ENCODE results near the gene MRPL39.
"Not testable (repeated sequence)": the region's sequence is repeated elsewhere in the genome, so short reads cannot be mapped to it uniquely, and the experiment has no call there.

The MRPL39 gene

DNA sequence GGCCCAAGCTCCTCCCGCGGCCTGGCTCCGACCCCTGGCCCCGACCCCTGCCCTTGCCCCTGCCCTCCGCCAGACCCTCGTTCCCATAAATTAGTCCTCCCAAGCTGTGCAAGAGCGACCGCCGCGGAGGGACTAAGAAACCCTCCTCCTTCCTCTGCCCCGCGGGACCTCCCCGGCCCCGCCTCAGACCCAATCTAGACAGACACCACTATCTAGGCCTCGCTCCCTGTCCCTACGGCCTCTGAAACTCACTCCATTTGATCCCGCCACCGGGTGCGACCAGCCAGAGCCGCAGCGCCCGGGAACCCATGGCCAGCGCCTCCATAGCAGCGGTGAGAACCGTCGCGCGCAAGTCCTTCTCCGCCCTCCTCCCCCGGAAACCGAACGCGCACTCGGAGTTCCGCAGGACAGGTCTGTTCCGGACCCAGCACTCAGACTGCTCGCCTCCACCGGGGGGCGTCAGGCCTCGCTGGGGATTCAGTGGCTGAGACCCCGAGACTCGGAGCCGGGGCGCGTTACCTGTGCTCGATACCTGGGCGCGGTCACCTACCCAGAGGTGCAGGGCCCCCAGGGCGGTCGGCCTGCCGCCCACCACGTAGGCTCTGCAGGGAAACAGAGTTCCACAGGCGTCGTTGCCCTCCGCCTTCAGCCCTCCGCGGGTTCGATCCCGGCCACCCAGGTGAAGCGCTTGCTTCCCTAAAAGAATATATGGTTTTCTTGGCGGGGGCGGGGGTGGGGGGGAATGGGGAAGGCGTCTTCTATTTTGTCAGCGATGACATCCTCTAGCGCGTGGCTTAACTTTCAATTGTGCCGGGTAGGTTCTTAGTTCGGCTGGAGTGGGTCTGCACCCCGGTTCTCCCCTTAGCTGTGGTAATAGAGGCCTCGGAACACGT, at the start of gene MRPL39:
Gene MRPL39 (minus strand): TSS at position 331 of the 893 bp plus-strand sequence. CDS start 6 bp downstream, at position 325.
- peak; percentile 87 for DNase-seq (ENCODE audit: low read depth)

DNA sequence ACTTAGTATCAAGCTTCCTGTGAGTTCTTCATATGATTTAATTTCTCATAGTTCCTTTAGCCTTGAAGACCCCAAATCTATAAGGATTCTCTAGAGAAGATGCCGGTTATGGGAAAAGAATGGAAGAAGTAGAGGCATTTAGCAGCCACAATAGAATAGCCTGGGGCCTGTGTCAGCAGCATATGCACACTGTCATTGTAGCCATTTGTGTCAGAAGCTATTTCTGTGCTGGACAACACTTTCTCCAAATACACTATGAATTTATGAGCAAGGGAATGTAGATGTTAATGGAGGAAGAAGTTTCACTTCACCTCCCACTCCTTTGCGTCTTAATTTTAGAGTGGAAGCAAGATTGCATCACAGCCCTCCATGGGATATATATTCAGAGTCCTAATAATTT, 49.1 kb upstream of the MRPL39 start:
- DNase-seq (ENCODE audit: low read depth): no peak

DNA sequence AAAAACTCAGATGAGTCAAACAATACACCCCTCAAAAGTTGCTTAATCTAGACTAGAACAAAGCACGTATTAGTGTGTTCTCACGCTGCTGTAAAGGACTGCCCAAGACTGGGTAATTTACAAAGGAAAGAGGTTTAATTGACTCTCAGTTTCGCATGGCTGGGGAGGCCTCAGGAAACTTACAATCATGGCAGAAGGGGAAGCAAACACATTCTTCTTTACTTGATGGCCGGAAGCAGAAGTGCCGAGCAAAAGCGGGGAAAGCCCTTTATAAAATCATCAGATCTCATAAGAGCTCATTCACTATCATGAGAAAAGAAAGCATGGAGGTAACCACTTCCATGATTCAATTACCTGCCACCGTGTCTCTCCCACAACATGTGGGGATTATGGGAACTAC, 41.9 kb upstream of the MRPL39 start:
- DNase-seq (ENCODE audit: low read depth): no peak

DNA sequence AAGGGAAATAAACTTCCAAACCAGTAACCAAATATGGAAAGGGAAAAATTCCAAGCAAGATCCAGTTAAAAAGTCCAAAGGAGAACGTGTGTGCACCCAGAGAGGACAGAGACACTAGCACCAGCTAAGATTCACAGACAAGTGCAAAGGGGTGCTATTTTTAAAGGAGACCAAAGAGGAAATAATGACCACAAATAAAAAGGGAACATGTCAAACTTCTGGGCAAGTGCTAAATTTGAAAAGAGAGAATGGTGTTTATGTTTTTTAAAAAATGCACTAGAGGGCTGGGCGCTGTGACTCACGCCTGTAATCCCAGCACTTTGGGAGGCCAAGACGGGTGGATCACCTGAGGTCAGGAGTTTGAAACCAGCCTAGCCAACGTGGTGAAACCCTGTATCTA, 40.4 kb upstream of the MRPL39 start:
- no peak for DNase-seq (ENCODE audit: low read depth)

DNA sequence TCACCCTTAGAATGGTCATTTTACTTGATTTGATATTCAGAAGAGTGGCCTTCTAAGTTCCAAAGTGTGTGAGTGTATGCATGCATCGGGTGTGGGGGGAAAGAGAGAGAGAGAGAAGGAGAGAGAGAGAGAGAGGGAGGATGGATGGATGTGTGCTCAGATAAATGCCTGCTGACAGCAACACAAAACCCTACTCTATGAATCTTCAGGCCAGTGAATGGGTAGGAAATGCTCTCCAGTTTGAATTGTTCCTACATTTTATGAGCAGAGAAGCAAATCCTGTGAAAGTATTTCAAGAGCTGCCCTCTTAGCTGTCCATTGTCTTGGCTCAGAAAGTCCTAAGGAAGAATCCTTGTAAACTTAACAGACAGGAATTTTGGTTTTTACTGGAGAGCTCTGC, 39.2 kb upstream of the MRPL39 start:
- no peak for DNase-seq (ENCODE audit: low read depth)

DNA sequence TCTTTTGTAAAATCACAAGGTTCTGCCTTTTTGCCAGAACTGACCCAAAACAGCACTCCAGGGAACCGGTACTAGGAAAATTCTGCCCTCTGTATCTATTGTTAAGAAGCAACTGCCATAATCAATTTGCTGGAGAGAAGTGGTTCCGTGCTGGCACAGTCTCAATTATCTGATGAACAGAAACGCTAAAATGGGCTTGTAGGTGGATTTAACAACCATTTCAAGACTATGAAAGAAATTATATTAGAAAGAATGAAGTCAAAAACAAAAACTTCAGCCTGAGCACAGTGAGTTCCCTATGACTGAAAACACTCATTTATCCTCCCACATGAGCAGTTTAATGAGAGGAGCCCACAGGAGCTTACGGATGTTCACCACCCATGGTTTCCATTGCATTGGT, 36.2 kb upstream of the MRPL39 start:
- DNase-seq (ENCODE audit: low read depth): no peak

DNA sequence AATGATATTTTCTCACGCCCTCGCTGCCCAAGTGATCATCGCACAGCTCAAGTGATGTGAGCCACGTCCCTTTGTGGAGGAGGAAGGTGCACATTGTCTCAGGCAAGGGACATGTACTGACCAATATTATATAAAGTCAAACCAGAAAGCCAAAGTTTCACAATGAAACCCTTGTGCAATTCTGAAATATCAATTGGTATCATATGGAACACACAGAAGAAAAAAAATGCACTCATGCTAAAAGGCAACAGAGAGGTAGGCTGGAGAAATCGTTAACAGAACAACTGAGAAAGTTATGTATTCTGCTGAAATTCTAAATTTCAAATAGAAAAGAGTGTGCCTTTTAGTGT, 33.6 kb upstream of the MRPL39 start:
- DNase-seq (ENCODE audit: low read depth): no peak

DNA sequence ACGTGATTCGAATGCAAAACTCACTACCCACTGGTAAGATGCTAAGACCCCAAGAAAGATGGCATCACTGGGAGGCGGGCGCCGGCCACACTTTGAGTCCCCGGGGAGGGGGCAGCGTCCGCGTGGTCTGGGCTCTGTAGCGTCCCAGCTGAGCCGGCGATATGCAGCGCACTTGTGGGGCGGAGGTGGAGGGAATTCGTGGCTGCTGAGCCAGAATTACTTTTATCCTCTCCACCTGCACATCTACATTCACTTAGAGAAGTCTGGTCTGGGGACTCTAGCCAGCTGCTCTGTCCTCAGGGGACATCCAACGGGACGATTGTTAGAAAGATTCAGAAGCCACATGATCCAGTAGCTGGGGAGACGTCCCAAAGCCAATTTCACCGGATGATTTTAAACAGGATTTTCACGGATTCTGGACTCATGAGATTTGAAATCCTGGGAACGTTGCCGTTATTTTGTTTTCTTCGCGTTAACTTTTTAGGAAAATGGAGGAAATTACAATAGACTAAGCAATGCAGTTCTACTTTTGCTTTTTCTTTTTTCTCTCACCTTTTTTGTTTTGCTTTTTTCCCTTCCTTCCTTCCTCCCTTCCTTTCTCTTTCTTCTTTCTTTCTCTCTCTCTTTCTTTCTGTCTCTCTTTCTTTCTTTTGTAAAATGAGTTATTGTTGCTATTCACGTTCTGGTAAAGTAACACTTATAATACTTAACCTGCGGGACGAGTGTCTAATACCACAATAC, 33.1 kb upstream of the MRPL39 start:
- no peak for DNase-seq (ENCODE audit: low read depth)

DNA sequence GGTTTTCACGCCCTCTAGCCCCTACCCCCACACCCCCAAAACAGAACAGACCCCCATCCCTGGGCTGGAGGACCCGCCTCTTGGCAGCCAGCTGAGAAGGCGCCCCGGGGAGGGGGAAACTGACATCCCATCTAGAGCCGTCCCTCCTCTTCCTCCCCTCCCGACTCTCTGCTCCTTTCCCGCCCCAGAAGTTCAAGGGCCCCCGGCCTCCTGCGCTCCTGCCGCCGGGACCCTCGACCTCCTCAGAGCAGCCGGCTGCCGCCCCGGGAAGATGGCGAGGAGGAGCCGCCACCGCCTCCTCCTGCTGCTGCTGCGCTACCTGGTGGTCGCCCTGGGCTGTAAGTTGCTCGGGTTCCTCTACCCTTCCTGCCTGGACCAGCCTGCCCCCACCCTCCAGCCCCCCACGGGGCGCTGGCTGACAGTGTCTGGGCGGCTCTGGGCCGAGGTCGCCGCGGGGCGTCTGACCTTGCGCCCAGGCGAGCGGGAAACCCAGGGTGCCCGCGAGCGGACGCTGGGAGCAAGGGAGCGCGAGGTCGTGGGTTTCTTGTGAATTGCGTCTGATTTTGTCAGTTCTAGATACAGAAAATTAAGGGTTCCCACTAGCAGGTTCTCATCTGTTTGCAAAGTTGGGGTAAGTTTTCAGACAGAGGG, 32.4 kb upstream of the MRPL39 start:
- no peak for DNase-seq (ENCODE audit: low read depth)

DNA sequence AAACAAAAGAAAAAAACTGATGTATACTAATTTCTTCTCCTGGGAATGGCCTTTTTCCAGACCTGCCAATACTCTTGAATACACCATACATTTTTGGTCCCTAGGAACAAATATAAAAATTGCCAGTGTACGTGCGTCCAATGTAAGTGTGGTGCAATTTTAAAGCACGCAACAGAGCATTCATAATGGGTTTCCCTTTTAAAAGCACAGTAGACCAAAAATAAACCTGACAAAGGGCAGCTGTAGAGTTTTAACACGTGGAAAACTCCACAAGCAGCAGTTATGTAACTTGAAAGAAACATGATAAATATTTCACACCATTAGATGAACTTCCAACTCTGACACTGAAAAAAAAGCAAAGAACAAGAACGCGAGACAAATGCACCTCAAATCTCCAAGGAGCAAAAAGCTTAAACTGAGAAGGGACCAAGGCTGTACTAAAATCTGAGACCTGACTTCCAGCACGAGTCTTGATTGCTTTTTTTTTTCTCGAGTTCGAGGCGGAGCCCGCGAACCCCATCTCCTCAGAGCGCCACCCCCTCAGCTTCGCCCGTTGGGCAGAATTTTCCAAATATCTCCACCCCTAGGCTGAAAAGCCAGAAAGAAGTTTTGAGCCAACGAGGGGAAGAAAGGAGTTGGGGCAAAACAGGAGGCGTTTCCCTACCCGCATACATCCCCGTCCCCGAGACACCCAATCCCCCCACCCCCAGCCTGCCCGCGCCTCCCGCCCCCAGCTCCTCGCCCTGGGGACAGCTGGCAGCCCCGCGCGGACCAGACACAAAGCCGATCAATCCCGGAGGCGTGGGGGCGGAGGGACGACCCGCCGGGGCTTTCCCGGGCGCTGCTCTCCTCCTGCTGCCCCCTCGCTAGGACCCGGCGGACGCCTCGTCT, 31.6 kb upstream of the MRPL39 start, which contains the start of gene JAM2:
Gene JAM2 (plus strand): TSS at position 599 of the 891 bp plus-strand sequence. CDS start 564 bp downstream, outside the sequence.
- DNase-seq (ENCODE audit: low read depth): no peak

DNA sequence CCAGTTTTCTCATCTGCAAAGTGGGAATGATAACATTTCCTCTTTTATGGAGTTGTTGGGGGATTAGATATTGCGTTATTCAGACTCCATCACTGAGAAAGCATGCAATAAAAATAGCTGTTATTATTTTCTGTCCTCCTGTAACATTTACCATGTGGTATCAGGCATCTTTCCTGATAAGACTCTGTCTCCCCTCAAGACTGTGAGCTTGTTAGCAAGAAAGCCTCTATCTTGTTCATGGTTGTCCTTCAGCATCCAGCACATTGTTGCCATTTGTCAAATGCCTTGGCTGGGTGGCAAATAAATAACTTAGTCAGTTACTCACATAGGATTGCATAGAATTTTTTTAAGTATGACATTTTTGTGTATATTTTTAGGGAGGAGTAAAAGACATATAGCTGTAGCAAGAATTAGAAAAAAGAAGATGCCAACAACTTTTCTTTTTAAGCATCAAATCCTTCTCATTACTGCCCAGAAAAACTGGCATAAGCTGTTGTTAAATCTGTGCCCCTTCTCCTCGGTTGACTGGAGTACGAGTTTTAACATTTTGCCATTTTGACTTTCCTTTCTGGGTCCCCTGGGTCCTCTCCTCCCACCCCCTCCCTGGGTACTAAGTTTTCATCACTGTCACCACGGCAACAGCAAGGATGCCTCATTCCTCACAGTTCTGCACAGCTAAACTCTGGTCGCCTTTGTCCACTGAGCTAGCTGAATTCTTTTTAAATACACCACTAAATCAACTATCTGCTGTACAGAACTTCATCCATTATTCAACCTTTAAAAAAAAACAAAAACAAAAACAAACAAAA, 30.8 kb upstream of the MRPL39 start:
- no peak for DNase-seq (ENCODE audit: low read depth)

DNA sequence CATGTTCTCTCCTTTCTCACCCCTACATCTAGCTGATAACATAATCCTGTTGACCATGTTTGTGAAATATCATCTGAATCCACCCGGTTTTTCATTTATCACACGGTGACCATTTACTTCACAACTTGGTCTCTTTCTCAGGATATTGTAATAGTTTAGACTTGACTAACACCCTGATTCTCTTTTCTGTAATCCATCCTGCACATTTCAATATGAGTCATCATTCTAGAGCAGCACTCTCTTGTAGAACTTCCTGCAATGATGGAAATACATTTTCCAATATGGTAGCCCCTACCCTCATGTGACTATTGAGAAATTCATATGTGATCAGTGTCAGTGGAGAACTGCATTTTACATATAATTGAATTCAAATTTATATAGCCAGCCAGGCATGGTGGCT, 29.4 kb upstream of the MRPL39 start:
- no peak for DNase-seq (ENCODE audit: low read depth)

DNA sequence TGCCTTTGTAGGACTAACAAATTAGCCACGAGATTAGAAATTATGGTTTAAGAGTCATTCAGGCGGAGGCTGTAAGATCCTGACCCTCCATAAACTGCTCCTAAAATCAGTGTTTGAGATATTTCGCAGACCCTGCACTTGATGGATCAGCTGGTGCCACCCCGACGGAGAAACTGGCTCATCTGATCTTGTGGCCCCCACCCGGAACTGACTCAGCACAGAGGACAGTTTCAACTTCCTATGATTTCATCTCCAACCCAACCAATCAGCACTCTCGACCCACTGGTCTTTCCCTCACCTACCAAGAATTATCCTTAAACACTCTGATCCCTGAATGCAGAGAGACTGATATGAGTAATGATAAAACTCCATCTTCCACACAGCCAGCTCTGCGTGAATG, 28.0 kb upstream of the MRPL39 start:
- DNase-seq (ENCODE audit: low read depth): no peak

DNA sequence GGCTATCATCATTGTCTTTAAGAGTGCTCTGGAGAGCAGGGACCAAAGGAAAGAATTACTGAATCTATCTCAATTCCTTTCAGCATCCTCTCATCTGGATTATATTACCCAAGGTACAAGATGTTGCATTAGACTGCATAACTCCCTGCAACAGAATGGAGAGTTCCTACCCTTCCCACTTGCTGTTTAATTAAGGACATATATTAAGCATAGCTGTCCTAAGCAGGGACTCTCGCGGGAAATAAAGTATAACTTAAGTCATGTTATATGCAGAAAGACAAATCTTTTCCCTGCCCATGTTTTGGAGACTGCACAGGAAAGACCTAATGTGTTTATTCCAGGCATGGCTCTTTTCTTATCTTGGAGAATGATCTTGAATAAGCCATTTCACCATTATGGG, 25.0 kb upstream of the MRPL39 start:
- DNase-seq (ENCODE audit: low read depth): no peak

DNA sequence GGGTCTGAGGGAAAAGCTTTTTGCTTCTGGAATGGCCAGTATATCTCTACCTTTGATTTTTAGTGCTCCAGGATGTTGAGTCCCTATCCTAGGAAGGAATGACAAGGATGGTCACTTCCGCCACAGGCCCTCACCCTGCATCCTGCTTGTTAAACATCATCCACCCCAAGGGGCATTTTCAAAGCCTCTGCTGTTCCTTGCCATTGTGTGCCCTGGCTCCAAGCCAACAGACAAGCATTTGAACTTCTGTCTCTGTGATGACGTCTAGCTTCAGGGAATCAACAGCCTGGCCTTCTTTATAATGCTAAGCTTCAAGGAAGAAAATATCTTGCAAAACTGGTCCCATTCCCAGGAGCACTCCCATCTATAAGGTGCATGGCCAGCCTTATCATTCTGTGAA, 19.5 kb upstream of the MRPL39 start:
- no peak for DNase-seq (ENCODE audit: low read depth)

DNA sequence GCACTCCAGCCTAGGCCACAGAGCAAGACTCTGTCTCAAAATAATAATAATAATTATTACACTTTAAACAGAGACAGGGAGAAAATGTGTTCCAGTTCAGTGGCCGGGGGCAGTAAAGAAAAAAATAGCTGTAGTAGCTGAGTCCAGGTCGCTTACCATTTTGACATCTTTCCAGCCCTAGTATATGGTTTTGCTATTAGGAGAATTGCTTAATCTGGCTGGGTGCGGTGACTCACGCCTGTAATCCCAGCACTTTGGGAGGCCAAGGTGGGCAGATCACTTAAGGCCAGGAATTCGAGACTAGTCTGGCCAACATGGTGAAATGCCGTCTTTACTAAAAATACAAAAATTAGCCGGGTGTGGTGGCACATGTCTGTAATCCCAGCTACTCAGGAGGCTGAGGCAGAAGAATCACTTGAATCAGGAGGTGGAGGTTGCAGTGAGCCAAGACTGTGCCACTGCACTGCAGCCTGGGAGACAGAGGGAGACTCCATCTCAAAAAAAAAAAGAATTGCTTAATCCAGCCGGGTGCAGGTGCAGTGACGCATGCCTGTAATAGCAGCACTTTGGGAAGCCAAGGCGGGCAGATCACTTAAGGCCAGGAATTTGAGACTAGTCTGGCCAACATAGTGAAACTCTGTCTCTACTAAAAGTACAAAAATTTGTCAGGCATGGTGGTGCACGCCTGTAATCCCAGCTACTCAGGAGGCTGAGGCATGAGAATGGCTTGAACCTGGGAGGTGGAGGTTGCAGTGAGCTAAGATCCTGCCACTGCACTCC, 18.7 kb upstream of the MRPL39 start:
- DNase-seq (ENCODE audit: low read depth): not testable (repeated sequence)

DNA sequence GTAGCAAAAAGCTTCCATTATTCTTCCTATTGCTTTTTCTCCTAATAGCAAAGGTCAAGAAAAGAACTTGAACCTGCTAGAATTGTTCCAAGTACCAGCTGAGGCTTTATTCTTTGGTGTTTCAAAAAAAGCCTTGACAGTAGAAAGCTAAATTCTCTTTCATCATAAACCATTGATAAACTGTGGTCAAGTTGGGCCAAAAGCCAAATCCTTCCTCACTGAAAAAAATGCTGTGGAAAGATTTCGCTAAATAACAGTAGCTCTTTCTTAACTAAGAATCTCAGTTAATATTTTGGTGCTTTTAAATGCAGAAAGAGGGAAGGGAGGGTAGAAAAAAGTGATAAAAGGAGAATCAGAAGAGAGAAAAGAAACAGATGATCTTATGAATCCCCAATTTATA, 17.8 kb upstream of the MRPL39 start:
- no peak for DNase-seq (ENCODE audit: low read depth)

DNA sequence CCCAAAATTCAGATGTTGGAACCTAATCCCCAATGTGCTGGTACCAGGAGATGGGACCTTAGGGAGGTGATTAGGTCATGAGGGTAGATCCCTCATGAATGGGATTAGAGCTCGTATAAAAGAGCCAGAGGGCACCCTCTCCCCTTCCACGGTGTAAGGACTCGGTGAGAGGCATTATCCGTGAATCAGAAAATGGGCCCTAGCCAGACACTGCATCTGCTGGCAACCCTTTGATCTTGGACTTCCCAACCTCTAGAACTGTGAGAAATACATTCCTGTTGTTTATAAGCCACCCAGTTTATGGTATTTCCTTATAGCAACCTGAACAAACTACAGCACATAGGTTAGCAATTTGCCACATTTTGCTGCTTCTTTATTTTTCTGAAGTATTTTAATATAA, 17.2 kb upstream of the MRPL39 start:
- no peak for DNase-seq (ENCODE audit: low read depth)

DNA sequence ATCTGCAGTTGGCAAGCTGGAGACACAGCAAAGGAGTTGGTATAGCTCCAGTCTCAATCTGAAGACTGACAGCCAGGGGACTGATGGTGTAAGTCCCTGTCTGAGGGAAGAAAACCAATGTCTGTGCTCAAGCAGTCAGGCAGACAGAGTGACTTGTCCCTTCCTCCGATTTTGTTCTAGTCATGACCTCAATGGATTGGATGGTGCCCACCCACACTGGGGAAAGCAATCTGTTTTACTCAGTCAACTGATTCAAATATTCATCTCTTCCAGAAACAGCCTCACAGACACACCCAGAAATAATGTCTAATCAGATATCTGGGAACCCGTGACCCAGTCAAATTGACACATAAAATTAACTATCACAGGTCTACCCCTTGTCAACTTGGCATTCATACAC, 11.9 kb upstream of the MRPL39 start:
- DNase-seq (ENCODE audit: low read depth): no peak

DNA sequence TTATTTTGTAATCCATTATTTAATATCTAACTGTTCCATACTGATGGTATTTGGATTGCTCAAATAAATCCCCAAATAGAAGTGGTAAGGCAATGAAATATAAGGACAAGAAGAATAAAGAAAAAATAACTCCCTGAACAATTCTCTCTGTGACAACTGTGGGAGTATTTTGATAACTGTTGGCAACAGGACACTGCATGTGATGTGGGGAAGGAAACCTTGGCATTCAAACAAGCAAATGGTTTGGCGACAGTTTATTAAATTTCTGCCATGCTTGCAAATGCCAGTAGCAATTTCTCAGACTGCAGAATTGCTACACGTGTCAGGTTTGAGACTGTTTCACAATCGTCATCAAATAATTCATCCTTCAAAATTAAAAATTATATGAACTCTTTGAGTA, 8.6 kb upstream of the MRPL39 start:
- no peak for DNase-seq (ENCODE audit: low read depth)
